Glutamatergic neuron (in vitro differentiated cells): ENCODE measurements around the gene HOMEZ. TPM values are rescaled to one million over a fixed set of nuclear protein-coding genes. Genes with fewer than 3 reads are reported as not detected.
"Not testable (repeated sequence)": the region's sequence is repeated elsewhere in the genome, so short reads cannot be mapped to it uniquely, and the experiment has no call there.

ENCODE experiments used
- DNase-seq: peaks from one replicate; pipeline ENCODE4 v3.0.0; 2022
- H3K27ac Mint-ChIP-seq: one replicate; pipeline ENCODE4 v1.8.0; 2020; ENCODE audit warnings: mild to moderate bottlenecking, mixed read lengths, inconsistent platforms; ENCODE audit not compliant: unreplicated experiment
- H3K27me3 Mint-ChIP-seq: one replicate; pipeline ENCODE4 v1.8.0; 2020; ENCODE audit warnings: mild to moderate bottlenecking, moderate library complexity, mixed read lengths, inconsistent platforms; ENCODE audit not compliant: unreplicated experiment
- H3K36me3 Mint-ChIP-seq: one replicate; pipeline ENCODE4 v1.8.0; 2020; ENCODE audit warnings: mild to moderate bottlenecking, mixed read lengths, inconsistent platforms; ENCODE audit not compliant: unreplicated experiment
- H3K4me1 Mint-ChIP-seq: one replicate; pipeline ENCODE4 v1.8.0; 2020; ENCODE audit warnings: mild to moderate bottlenecking, low read depth, mixed read lengths, inconsistent platforms; ENCODE audit not compliant: unreplicated experiment
- H3K4me3 Mint-ChIP-seq: one replicate; pipeline ENCODE4 v1.8.0; 2020; ENCODE audit warnings: mild to moderate bottlenecking, mixed read lengths, inconsistent platforms; ENCODE audit not compliant: unreplicated experiment
- H3K9me3 Mint-ChIP-seq: one replicate; pipeline ENCODE4 v1.8.0; 2020; ENCODE audit warnings: mild to moderate bottlenecking, moderate library complexity, mixed read lengths, inconsistent platforms; ENCODE audit not compliant: unreplicated experiment
- long read RNA-seq: library from polyadenylated mRNA; unstranded; transcript quantifications from one replicate; pipeline ENCODE4 v2.0.0, GENCODE V29; 2020; ENCODE audit not compliant: unreplicated experiment
- total RNA-seq: library from RNA; stranded (reverse); fragmentation: NEBNext Ultra II Directional; extraction: Animal tissue kit (Norgen Biotek cat#: 25700); gene quantifications from one replicate; pipeline ENCODE4 v1.2.1, GENCODE V29; 2021; ENCODE audit not compliant: unreplicated experiment
- TF ChIP-seq, protein P1 (sequence below): fragments of 200-600 bp; sonication (generic); IDR thresholded peaks from one replicate; pipeline ENCODE4 v1.5.0; 2021; ENCODE audit not compliant: partially characterized antibody, unreplicated experiment

HOMEZ gene, protein sequence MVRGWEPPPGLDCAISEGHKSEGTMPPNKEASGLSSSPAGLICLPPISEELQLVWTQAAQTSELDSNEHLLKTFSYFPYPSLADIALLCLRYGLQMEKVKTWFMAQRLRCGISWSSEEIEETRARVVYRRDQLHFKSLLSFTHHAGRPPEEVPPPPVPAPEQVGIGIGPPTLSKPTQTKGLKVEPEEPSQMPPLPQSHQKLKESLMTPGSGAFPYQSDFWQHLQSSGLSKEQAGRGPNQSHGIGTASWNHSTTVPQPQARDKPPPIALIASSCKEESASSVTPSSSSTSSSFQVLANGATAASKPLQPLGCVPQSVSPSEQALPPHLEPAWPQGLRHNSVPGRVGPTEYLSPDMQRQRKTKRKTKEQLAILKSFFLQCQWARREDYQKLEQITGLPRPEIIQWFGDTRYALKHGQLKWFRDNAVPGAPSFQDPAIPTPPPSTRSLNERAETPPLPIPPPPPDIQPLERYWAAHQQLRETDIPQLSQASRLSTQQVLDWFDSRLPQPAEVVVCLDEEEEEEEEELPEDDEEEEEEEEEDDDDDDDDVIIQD
- total RNA-seq = 12.2 TPM
- long read RNA-seq, full-length matches to known transcripts = 1 of 1 reads
- long read RNA-seq, partial matches to known transcripts = 0 of 1 reads
- long read RNA-seq, other reads (novel, unspliced or antisense) = 0 of 1 reads

DNA sequence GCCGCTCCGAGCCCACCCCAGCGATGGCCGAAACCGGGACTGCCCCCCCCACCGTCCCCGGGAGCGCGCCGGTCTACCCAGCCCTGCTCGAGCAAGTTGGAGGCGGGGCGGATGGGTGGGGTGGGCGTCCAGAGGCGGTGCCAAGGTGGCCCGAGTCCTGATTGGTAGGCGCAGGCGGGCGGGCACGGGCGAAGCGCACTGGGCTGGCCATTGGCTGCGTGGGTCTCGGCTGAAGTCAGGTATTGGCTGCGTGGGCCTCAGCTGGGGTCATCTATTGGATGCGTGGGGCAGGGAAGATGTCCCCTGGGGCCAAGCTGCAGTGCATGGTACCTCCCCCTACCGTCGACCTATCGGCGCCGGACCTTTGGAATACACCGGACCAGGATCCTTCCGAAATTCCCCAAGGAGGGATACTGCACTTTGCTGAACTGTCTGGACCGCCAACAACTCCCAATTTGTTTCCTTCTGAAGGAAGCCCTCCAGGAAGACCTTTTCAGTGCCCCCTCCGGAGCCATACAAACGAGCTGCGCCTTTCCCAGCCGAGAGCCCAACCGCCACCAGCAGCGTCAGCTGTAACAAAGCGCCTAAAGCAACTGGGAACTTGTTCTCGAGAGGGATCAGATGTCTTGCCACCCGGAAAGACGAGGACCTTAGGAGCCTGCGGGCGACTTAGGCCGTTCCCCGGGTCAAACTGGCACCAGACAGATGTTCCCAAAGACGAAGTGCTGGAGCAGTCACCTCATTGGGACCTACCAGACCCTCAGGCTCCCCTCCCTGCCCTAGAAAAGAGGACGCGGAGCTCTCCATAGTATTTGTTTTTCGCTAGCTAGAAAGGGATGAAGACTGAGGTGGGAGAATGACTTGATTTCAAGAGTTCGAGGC lies at the start of gene HOMEZ:
TSS of gene HOMEZ (minus strand) at position 113 of the 882 bp plus-strand sequence. CDS start 180 bp downstream, outside the sequence.
- Mint-ChIP-seq H3K9me3 (peaks cover 3% of the 10 kb centered on the region), H3K27ac (peak within 1 kb of the TSS; percentile 97), H3K27me3 (peaks cover 6% of the 10 kb centered on the region), H3K4me3 (peak within 1 kb of the TSS; percentile 99), H3K36me3 (no peaks in the 10 kb centered on the region), H3K4me1 (peaks cover 5% of the 10 kb centered on the region)
- DNase-seq = peak; percentile 99
- TF ChIP-seq, protein P1, sequence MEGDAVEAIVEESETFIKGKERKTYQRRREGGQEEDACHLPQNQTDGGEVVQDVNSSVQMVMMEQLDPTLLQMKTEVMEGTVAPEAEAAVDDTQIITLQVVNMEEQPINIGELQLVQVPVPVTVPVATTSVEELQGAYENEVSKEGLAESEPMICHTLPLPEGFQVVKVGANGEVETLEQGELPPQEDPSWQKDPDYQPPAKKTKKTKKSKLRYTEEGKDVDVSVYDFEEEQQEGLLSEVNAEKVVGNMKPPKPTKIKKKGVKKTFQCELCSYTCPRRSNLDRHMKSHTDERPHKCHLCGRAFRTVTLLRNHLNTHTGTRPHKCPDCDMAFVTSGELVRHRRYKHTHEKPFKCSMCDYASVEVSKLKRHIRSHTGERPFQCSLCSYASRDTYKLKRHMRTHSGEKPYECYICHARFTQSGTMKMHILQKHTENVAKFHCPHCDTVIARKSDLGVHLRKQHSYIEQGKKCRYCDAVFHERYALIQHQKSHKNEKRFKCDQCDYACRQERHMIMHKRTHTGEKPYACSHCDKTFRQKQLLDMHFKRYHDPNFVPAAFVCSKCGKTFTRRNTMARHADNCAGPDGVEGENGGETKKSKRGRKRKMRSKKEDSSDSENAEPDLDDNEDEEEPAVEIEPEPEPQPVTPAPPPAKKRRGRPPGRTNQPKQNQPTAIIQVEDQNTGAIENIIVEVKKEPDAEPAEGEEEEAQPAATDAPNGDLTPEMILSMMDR = no peak

DNA sequence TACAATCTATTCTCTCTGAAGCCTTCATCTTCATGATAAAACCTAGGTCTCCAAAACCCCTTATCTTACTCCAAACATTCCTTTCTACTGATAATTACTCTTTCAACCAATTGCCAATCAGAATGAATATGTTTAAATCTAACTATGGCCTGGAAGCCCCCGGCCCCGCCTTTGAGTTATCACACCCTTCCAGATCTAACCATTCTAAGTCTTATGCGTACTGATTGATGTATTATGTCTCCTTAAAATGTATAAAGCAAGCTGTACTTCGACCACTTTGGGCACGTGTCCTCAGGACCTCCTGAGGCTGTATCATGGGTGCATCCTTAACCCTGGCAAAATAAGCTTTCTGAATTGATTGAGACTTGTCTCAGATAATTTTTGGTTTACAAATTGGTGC lies 49.7 kb upstream of the HOMEZ start:
- no peak overlapping the region for H3K27ac Mint-ChIP-seq
- H3K9me3 Mint-ChIP-seq = peaks cover 5% of the 10 kb centered on the region
- H3K4me1 Mint-ChIP-seq = no peaks in the 10 kb centered on the region
- TF ChIP-seq, protein P1 = no peak
- DNase-seq = no peak
- H3K4me3 Mint-ChIP-seq = no peak overlapping the region
- H3K27me3 Mint-ChIP-seq = no peaks in the 10 kb centered on the region
- peaks cover 5% of the 10 kb centered on the region for H3K36me3 Mint-ChIP-seq

DNA sequence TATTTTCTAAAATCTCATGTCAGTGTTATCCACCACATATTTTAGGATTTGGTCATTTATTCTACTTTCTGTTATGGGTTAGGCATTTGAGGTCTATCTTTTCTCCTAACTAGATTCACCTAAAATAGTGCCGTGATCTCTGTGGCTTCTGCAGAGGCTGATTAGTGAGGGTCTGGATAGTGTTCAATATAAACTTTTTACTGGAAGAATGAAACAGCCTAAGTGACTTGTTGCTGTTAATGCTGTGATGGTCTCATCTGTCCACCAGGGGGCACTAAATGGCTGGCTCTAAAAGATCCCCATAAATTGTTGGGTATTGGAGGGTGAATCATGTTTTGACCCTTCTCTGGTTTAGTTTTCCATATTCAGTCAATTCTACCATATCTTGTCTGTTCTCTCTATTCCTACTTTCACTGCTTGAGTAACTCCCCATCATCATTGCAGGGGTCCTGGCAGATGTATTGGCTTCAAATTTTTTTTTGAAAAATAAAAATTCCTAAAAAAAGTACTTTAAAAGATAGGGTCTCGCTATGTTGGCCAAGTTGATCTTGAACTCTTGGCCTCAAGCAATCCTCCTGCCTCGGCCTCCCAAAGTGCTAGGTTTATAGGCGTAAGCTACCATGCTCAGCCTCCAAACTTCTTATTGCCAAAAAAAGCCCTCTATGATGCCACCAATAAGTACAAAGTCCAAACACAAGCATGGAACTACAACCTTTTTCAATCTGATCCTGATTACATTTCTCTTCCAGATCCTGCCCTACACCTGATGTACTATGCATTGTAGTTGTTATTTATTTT lies 42.2 kb upstream of the HOMEZ start:
- Mint-ChIP-seq H3K4me3 (no peak overlapping the region), H3K9me3 (peaks cover 4% of the 10 kb centered on the region), H3K36me3 (no peaks in the 10 kb centered on the region), H3K27ac (no peak overlapping the region), H3K27me3 (peaks cover 2% of the 10 kb centered on the region), H3K4me1 (peaks cover 4% of the 10 kb centered on the region)
- DNase-seq = peak; percentile 66
- TF ChIP-seq, protein P1 = peak; percentile 94

DNA sequence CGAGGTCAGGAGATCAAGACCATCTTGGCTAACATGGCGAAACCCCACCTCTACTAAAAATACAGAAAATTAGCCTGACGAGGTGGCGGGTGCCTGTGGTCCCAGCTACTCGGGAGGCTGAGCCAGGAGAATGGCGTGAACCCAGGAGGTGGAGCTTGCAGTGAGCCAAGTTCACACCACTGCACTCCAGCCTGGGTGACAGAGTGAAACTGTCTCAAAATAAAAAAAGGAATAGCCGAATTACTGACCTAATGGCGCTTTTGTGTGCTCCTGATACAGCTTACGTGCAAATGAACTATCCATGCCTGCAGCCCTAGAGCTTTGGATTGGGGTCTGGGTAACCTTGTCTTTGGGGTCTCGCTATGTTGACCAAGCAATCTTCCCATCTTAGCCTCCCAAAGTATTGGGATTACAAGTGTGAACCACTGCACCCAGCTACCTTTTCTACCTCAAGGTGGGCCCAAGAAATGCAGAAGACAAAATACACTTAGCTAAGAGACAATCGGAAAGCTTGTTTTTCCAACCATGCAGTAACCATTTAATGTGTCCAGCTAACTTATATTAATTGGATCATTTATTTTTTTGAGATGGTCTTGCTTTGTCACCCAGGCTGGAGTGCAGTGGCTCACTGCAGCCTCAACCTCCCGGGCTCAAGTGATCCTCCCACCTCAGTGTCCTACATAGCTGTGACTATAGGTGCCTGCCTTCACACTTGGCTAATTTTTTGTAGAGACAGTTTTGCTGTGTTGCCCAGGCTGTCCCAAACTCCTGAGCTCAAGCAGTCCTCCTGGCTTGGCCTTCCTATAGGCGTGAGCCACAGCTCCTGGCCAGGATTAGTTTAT lies 40.8 kb upstream of the HOMEZ start:
- TF ChIP-seq, protein P1 = no peak
- DNase-seq = no peak
- Mint-ChIP-seq H3K27ac (no peak overlapping the region), H3K4me1 (peaks cover 9% of the 10 kb centered on the region), H3K4me3 (peak overlapping the region; percentile 49), H3K27me3 (peaks cover 6% of the 10 kb centered on the region), H3K36me3 (no peaks in the 10 kb centered on the region), H3K9me3 (peaks cover 10% of the 10 kb centered on the region)

DNA sequence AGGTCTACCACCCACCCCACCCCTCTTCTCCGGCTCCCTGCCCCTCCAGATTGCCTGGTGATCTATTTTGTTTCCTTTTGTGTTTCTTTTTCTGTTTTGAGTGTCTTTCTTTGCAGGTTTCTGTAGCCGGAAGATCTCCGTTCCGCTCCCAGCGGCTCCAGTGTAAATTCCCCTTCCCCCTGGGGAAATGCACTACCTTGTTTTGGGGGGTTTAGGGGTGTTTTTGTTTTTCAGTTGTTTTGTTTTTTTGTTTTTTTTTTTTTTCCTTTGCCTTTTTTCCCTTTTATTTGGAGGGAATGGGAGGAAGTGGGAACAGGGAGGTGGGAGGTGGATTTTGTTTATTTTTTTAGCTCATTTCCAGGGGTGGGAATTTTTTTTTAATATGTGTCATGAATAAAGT lies 39.8 kb upstream of the HOMEZ start:
- H3K4me3 Mint-ChIP-seq = peak overlapping the region; percentile 14
- H3K27ac Mint-ChIP-seq, H3K36me3 Mint-ChIP-seq, H3K27me3 Mint-ChIP-seq, DNase-seq, H3K4me1 Mint-ChIP-seq: not testable (repeated sequence)
- peaks cover 14% of the 10 kb centered on the region for H3K9me3 Mint-ChIP-seq
